SK-MEL-5 (cell line): Measurements from ENCODE around the gene ZFR. TPM values are rescaled to one million over a fixed set of nuclear protein-coding genes. Genes with fewer than 3 reads are reported as not detected.
"Not testable (repeated sequence)": the region's sequence is repeated elsewhere in the genome, so short reads cannot be mapped to it uniquely, and the experiment has no call there.

ENCODE experiments used
- DNase-seq: peaks from one replicate; pipeline ENCODE4 v3.0.0-alpha.2; 2016; ENCODE audit warnings: low read depth, low spot score
- in situ Hi-C: cut with HindIII; loops from 2 replicates; pipeline ENCODE4 v1.10.0; 2016; ENCODE audit warnings: low sequenced_read_pairs, high pct_unique_total_duplicates, low pct_unique_long_range_greater_than_20kb
- small RNA-seq, 2 experiments: library from RNA; depleted of rRNA; stranded (forward); fragments of <200 nt; gene quantifications; one replicate each; pipeline ENCODE3, GENCODE V24; 2014
- total RNA-seq: library from RNA; depleted of rRNA; stranded (reverse); fragments of >200 nt; shearing (Covaris generic); gene quantifications from 2 replicates; pipeline ENCODE4 v1.2.3, GENCODE V29; 2014; rRNA removed

The ZFR gene
- total RNA-seq, 1 experiment from 2014 or later: 105 TPM

DNA sequence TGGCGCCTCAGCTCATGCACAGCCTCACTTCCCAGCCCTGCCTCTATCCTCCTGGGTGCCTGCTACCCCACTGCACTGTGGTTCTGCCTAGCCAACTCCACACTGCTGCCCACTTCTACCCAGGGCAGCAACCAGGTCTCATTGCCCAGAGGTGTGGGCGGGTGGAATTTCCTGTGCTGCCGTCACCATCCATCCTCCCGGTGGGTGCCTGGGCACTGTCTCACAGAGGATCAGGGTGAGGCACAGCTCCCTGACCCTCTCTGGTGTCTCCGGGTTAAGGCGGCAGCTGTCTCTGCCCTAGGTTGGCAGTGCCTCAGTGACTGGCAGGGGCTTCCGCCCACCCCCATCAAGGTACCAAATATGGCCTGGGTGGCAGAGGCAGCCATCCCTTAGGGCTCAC is 127.5 kb downstream of the ZFR start:
- in situ Hi-C loops: no loop called here
- DNase-seq: no peak

DNA sequence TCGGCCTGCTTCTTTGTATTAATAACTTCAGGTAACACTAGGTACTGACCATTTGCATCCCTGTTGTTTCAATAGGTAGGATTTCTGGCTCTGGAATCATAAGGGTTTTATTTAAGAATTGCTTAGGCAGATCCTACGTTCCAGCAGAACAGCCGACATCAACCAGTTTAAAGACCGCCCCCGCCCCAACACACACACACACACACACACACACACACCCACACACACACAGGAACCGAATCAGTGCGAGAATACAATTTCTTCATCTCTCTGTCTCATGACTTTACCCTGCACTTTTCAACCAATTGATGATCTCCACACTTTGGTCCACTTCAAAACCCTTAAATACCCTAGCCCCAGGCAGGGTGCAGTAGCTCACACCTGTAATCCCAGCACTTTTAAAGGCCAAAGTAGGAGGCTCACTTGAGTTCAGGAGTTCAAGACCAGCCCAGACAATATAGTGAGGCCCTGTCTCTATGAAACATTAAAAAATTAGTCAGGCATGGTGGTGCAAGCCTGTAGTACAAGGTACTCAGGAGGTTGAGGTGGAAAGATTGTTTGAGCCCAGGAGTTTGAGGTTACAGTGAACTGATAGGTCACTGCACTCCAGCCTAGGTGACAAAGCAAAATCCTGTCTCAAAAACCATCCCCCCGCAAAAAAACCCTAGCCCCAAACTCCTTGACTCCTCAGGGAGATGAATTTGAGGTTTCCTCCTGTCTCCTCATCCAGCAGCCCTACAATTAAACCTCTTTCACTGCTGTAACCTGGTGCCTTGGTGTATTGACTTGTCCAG is 129.1 kb downstream of the ZFR start:
- in situ Hi-C loops: no loop called here

GRCh38 chr5:32314658-32315057 is 129.9 kb downstream of the ZFR start:
- no peak for DNase-seq
- in situ Hi-C loops: no loop called here

More for the DNA sequence above, 129.1 kb downstream of the ZFR start:
- DNase-seq: no peak

GRCh38 chr5:32314152-32314488 is 130.4 kb downstream of the ZFR start:
- DNase-seq, in situ Hi-C loops: not testable (repeated sequence)

- in situ Hi-C loops: no loop called here
- peak; percentile 100 for DNase-seq
Measured at GRCh38 chr5:32312595-32313332, 131.8 kb downstream of the ZFR start, which contains the start of gene MTMR12. MTMR12 (minus strand) TSS chr5:32312939; CDS start chr5:32312838, 101 bp downstream.

- in situ Hi-C loops: no loop called here
- peak; percentile 43 for DNase-seq
Measured at GRCh38 chr5:32312197-32312594, 132.3 kb downstream of the ZFR start.

DNA sequence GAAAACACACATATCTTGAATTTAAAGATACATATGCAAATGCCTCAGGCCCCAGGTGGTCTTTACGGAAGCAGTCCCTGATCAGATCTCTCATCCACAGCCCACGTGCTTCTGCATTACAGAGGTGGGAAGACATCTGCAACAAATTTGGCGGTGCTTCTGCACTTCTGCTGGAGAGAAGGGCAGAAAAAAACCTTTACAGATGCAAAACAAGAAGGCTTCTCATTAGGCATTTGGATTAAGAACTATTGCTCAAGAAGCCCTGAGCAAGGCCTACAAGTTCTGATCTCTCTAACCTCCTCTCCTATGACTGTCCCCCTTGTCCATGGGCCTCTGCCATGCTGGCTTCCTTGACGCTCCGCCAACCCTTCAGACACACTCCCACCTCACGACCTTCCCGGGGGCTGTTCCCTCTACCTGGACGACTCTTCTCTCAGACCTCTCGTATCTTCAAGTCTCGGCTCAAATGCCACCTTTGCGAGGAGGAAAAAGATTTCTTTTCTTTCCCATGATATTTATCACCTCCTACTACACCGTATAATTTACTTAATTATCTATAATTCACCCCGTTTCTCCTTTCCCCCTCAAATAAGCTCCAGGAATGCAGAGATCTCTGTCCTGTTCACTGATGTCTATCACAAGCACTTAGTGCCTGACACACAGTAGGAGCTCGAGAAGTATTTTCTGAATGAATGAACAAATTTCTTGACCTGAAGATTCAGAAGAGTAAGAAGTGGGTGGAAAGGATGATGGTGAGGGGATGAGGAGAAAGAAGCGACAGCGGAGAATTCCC is 132.9 kb downstream of the ZFR start:
- no peak for DNase-seq
- in situ Hi-C loops: no loop called here

GRCh38 chr5:32309761-32310160 is 134.8 kb downstream of the ZFR start:
- DNase-seq: no peak
- in situ Hi-C loops: no loop called here

GRCh38 chr5:32308946-32309345 is 135.6 kb downstream of the ZFR start:
- in situ Hi-C loops: no loop called here
- no peak for DNase-seq

DNA sequence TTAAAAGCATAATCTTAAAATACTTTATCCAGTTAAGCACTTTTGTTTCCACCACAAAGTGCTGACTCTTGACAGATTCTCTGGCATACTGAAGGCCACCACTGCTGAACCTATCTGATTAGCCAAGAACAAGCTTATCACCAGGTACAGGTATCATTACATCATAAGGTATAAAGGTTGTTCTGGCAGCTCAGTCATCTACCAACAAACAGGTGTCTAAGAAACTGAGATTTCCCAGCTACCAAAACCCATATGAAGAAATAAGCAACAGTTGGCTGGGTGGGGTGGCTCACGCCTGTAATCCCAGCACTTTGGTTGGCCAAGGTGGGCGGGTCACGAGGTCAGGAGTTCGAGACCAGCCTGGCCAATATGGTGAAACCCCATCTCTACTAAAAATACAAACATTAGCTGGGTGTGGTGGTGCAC is 136.8 kb downstream of the ZFR start:
- in situ Hi-C loops: no loop called here
- DNase-seq: no peak

DNA sequence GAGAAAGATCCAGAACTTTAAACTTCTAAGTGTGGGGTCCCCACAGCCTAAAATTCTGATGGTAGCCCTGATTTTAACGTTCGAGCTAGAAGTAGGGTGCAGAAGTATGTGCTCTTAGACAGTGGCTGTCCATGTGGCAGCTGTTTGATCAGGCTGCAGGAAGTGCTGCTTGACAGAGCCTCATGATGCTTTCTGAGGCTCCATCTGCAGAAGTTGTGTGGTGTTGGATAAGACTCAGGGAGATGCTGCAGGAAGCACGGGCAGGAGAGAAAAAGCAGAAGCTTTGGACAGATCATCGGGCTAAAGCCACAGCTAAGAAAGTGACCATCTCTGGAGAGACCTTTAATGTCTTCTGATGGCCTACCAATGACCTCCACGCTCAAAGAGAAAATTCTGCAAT is 139.9 kb downstream of the ZFR start:
- in situ Hi-C loops: no loop called here
- DNase-seq: no peak

Small RNA genes lying within 50 kb of the gene (small RNA-seq; reads per million reads assigned to genes)
- gene MIR579 (0.02 to 0.05 reads per million in 2 experiments), gene RNU6-378P (0 reads per million in 2 experiments)

Other genes with a start within 250 kb of the ZFR start
- 19.5 and 24.8 TPM in 2 replicates for gene MTMR12, start 131.8 kb downstream of the ZFR start, total RNA-seq
- 500 and 514 TPM in 2 replicates for gene SUB1, start 140.8 kb upstream of the ZFR start, total RNA-seq